ENCODE results near the gene HES5.
"Not testable (repeated sequence)": the region's sequence is repeated elsewhere in the genome, so short reads cannot be mapped to it uniquely, and the experiment has no call there.

- TF ChIP-seq EZH2phosphoT487 (IDR thresholded peaks at IDR 0.05; ENCODE audit: insufficient read depth, low read depth); EZH2 (IDR thresholded peaks at IDR 0.05; ENCODE audit: insufficient read depth, poor library complexity, severe bottlenecking): not testable (repeated sequence)
Measured at GRCh38 chr1:2577565-2578075, 47.6 kb upstream of the HES5 start.

Measured in GM23248 (cell line).